Measurements from ENCODE around the gene BLACAT1.

- TF ChIP-seq CTCF (IDR thresholded peaks at IDR 0.05; ENCODE audit: control extremely low read depth in 1 of 3, insufficient read depth in 1 of 3, low read depth in 1 of 3, low read length in 3 of 3) (0 out of 4 replicates have a peak, but pooled peaks of 1 of the 3 experiments have one; percentile 6), POLR2A (IDR thresholded peaks at IDR 0.05; ENCODE audit: control extremely low read depth in 1 of 2, low read depth in 2 of 2, low read length in 2 of 2) (no peak; a peak in 1 of 3 replicates), ATF2 (IDR thresholded peaks at IDR 0.05; ENCODE audit: low read length) (no peak), CTBP2 (IDR thresholded peaks at IDR 0.05; ENCODE audit: borderline replicate concordance, insufficient read depth, insufficient read length, low read length) (no peak)
Measured at GRCh38 chr1:205505076-205505729, 49.4 kb upstream of the BLACAT1 start.
